GM18502 (cell line): ENCODE results near the gene IGFBP7.

Source experiments
- ATAC-seq: cut with Tn5 transposase; IDR thresholded peaks from one replicate; pipeline ENCODE4 v1.9.1; 2021; ENCODE audit warnings: mild to moderate bottlenecking; ENCODE audit not compliant: unreplicated experiment, poor library complexity

IGFBP7 gene

GRCh38 chr4:57131849-57132742 lies 21.9 kb upstream of the IGFBP7 start:
- ATAC-seq, result no peak

- no peak for ATAC-seq
These were observed 19.3 kb upstream of the IGFBP7 start for GRCh38 chr4:57129477-57129876.

- no peak for ATAC-seq
These were observed 17.2 kb upstream of the IGFBP7 start for GRCh38 chr4:57127361-57127760.

- ATAC-seq, result no peak
These were observed 15.8 kb upstream of the IGFBP7 start for GRCh38 chr4:57125996-57126395.

GRCh38 chr4:57124145-57124544 lies 14.0 kb upstream of the IGFBP7 start:
- ATAC-seq, result no peak

GRCh38 chr4:57122959-57123358 lies 12.8 kb upstream of the IGFBP7 start:
- no peak for ATAC-seq

GRCh38 chr4:57119054-57119651 lies 9.0 kb upstream of the IGFBP7 start:
- no peak for ATAC-seq

- no peak for ATAC-seq
These were observed 7.3 kb upstream of the IGFBP7 start for GRCh38 chr4:57117491-57117890.

GRCh38 chr4:57116245-57116644 lies 6.1 kb upstream of the IGFBP7 start:
- no peak for ATAC-seq

GRCh38 chr4:57114973-57115372 lies 4.8 kb upstream of the IGFBP7 start:
- no peak for ATAC-seq

GRCh38 chr4:57113870-57114269 lies 3.7 kb upstream of the IGFBP7 start:
- ATAC-seq, result no peak

GRCh38 chr4:57110640-57111511 lies 691 bp upstream of the IGFBP7 start:
- peak; percentile 44 for ATAC-seq

- no peak for ATAC-seq
These were observed 756 bp downstream of the IGFBP7 start for GRCh38 chr4:57109411-57109846.

GRCh38 chr4:57106181-57106580 lies 4.0 kb downstream of the IGFBP7 start:
- no peak for ATAC-seq

- no peak for ATAC-seq
These were observed 5.3 kb downstream of the IGFBP7 start for GRCh38 chr4:57104706-57105560.

- no peak for ATAC-seq
These were observed 7.1 kb downstream of the IGFBP7 start for GRCh38 chr4:57103051-57103450.

- ATAC-seq, result no peak
These were observed 8.0 kb downstream of the IGFBP7 start for GRCh38 chr4:57102050-57102624.

- no peak for ATAC-seq
These were observed 9.1 kb downstream of the IGFBP7 start for GRCh38 chr4:57100979-57101651.

GRCh38 chr4:57099363-57099762 lies 10.8 kb downstream of the IGFBP7 start:
- no peak for ATAC-seq
